DOHH2 (cell line): Measurements from ENCODE around the gene ATP1A1.

Source experiments
- CTCF ChIP-seq: fragments of 200-600 bp; sonication (generic); IDR thresholded peaks from one replicate; pipeline ENCODE4 v1.5.1; 2014; ENCODE audit warnings: antibody characterized with exemption, mild to moderate bottlenecking, low read depth, low read length; ENCODE audit not compliant: poor library complexity, severe bottlenecking
- EZH2phosphoT487 ChIP-seq: fragments of 200-600 bp; sonication (generic); IDR thresholded peaks from 2 replicates; pipeline ENCODE4 v1.6.1; 2017; ENCODE audit warnings: borderline replicate concordance, mild to moderate bottlenecking, antibody characterized with exemption, low read length, moderate library complexity, mixed read lengths

GRCh38 chr1:116367256-116367945 is 5.6 kb upstream of the ATP1A1 start:
- TF ChIP-seq CTCF (no peak), EZH2phosphoT487 (no peak)
